Body of pancreas (tissue), 4 donors: ENCODE data around the gene TTC9B.

ENCODE experiments used
- POLR2A ChIP-seq, 3 donors: fragments of 450-650 bp; IDR thresholded peaks; one replicate each; pipeline ENCODE4 v1.6.1; 2016; ENCODE audit warnings: antibody characterized with exemption in 3 of 3, mild to moderate bottlenecking in 2 of 3
- TF ChIP-seq, protein P1 (sequence below), 7 experiments: fragments of 450-650 bp in 4 of 7; fragments of 200-600 bp in 3 of 7; sonication (generic) in 3 of 7; IDR thresholded peaks; one replicate each; pipeline ENCODE4 v1.5.1; 2016 to 2019; ENCODE audit warnings: antibody characterized with exemption in 7 of 7

DNA sequence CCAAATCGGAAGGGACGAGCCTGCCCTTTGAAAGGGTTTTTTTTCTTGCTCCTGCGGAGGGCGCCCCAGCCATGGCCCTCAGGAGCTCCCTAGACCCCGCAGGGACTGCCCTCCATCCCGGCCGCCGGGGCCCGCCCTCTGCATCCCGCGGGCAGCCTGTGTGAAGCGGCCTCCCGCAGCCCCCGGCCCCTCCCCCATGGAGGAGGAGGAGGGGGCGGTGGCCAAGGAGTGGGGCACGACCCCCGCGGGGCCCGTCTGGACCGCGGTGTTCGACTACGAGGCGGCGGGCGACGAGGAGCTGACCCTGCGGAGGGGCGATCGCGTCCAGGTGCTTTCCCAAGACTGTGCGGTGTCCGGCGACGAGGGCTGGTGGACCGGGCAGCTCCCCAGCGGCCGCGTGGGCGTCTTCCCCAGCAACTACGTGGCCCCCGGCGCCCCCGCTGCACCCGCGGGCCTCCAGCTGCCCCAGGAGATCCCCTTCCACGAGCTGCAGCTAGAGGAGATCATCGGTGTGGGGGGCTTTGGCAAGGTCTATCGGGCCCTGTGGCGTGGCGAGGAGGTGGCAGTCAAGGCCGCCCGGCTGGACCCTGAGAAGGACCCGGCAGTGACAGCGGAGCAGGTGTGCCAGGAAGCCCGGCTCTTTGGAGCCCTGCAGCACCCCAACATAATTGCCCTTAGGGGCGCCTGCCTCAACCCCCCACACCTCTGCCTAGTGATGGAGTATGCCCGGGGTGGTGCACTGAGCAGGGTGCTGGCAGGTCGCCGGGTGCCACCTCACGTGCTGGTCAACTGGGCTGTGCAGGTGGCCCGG is 26.1 kb downstream of the TTC9B start:
- TF ChIP-seq, protein P1, sequence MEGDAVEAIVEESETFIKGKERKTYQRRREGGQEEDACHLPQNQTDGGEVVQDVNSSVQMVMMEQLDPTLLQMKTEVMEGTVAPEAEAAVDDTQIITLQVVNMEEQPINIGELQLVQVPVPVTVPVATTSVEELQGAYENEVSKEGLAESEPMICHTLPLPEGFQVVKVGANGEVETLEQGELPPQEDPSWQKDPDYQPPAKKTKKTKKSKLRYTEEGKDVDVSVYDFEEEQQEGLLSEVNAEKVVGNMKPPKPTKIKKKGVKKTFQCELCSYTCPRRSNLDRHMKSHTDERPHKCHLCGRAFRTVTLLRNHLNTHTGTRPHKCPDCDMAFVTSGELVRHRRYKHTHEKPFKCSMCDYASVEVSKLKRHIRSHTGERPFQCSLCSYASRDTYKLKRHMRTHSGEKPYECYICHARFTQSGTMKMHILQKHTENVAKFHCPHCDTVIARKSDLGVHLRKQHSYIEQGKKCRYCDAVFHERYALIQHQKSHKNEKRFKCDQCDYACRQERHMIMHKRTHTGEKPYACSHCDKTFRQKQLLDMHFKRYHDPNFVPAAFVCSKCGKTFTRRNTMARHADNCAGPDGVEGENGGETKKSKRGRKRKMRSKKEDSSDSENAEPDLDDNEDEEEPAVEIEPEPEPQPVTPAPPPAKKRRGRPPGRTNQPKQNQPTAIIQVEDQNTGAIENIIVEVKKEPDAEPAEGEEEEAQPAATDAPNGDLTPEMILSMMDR (IDR thresholded peaks at IDR 0.05): no peak
- TF ChIP-seq POLR2A (IDR thresholded peaks at IDR 0.05): no peak
